H1 (cell line): ENCODE data around the gene HOXA11. TPM values are rescaled to one million over a fixed set of nuclear protein-coding genes. Genes with fewer than 3 reads are reported as not detected.
A peak's percentile ranks its signal among the peaks of the same experiment; 100 is the strongest.

ENCODE experiments used
- CTCF ChIA-PET: fragments of 300-600 bp; sonication (Branson Sonifier 250); formaldehyde crosslinking; loops from one replicate; lab custom pipeline; 2021; ENCODE audit not compliant: partially characterized antibody; lab: Charles Lee
- POLR2A ChIA-PET: fragments of 300-600 bp; sonication (Branson Sonifier 250); formaldehyde crosslinking; loops from one replicate; lab custom pipeline; 2021; ENCODE audit warnings: inconsistent platforms; ENCODE audit not compliant: partially characterized antibody; lab: Charles Lee
- DNase-seq, 2 experiments: peaks; one replicate each; pipeline versions ENCODE4 v3.0.0 to v3.0.0-alpha.2; 2010 to 2022; ENCODE audit warnings: low spot score in 2 of 2, low read depth in 1 of 2, mixed read lengths in 1 of 2
- FAIRE-seq: peaks from 2 replicates; lab custom pipeline; 2011; peaks lifted over from hg19 to GRCh38; lab: Jason Lieb, UNC
- H2AFZ ChIP-seq: 2 replicates; pipeline ENCODE4 v1.8.1; 2012; ENCODE audit warnings: low read length, inconsistent platforms
- H2AK5ac ChIP-seq: 2 replicates; pipeline ENCODE4 v1.6.1; 2013; ENCODE audit warnings: low read depth, low read length
- H2BK120ac ChIP-seq: replicated peaks from 2 replicates; pipeline ENCODE3; 2013; ENCODE audit warnings: low read depth, low read length, inconsistent platforms
- H2BK12ac ChIP-seq: 2 replicates; pipeline ENCODE4 v1.6.1; 2013; ENCODE audit warnings: low read depth, low read length
- H2BK15ac ChIP-seq: 2 replicates; pipeline ENCODE4 v1.6.1; 2013; ENCODE audit warnings: low read length
- H2BK20ac ChIP-seq: 2 replicates; pipeline ENCODE4 v1.6.1; 2013; ENCODE audit warnings: low read length
- H2BK5ac ChIP-seq: 2 replicates; pipeline ENCODE4 v1.6.1; 2013; ENCODE audit warnings: low read depth, low read length
- H3K14ac ChIP-seq: 2 replicates; pipeline ENCODE4 v1.6.1; 2013; ENCODE audit warnings: inconsistent platforms; ENCODE audit not compliant: insufficient read length
- H3K18ac ChIP-seq: 2 replicates; pipeline ENCODE4 v1.6.1; 2013; ENCODE audit warnings: low read length; ENCODE audit errors: extremely low read depth
- H3K23ac ChIP-seq: 2 replicates; pipeline ENCODE4 v1.6.1; 2013; ENCODE audit warnings: inconsistent platforms; ENCODE audit not compliant: insufficient read length
- H3K23me2 ChIP-seq: 2 replicates; pipeline ENCODE4 v1.6.1; 2013; ENCODE audit warnings: low read depth, low read length
- H3K27ac ChIP-seq: 2 replicates; pipeline ENCODE4 v1.6.1; 2011; ENCODE audit warnings: low read depth, low read length, inconsistent platforms
- H3K27me3 ChIP-seq, 4 experiments: replicated peaks in 1 of 4; 1 replicate in 1 of 4; 2 replicates in 3 of 4; pipeline versions ENCODE4 v1.6.1 to v1.8.1; 2011 to 2013; ENCODE audit warnings: low read length in 3 of 4, mild to moderate bottlenecking in 3 of 4, inconsistent platforms in 2 of 4, mixed read lengths in 2 of 4, moderate library complexity in 1 of 4; ENCODE audit not compliant: control insufficient read depth in 3 of 4, insufficient read depth in 3 of 4; ENCODE audit errors: extremely low read depth in 1 of 4
- H3K36me3 ChIP-seq, 4 experiments: 2 replicates each; pipeline versions ENCODE4 v1.6.1 to v1.8.1; 2011 to 2013; ENCODE audit warnings: mild to moderate bottlenecking in 4 of 4, low read length in 3 of 4, moderate library complexity in 2 of 4, control low read depth in 1 of 4, inconsistent platforms in 1 of 4; ENCODE audit not compliant: insufficient read depth in 4 of 4, control insufficient read depth in 2 of 4
- H3K4ac ChIP-seq: replicated peaks from 2 replicates; pipeline ENCODE3; 2013; ENCODE audit warnings: low read length, low read depth, mixed read lengths, inconsistent platforms; ENCODE audit not compliant: insufficient read length
- H3K4me1 ChIP-seq, 4 experiments: replicated peaks in 1 of 4; 1 replicate in 1 of 4; 2 replicates in 3 of 4; pipeline versions ENCODE4 v1.6.1 to v1.8.1; 2011 to 2013; ENCODE audit warnings: low read length in 3 of 4, inconsistent platforms in 2 of 4, mixed read lengths in 1 of 4; ENCODE audit not compliant: insufficient read depth in 4 of 4, control insufficient read depth in 3 of 4
- H3K4me2 ChIP-seq, 2 experiments: 2 replicates each; pipeline versions ENCODE4 v1.6.1 to v1.8.1; 2011 to 2013; ENCODE audit warnings: low read depth in 2 of 2, low read length in 2 of 2, control low read depth in 1 of 2, inconsistent platforms in 1 of 2, mild to moderate bottlenecking in 1 of 2; ENCODE audit not compliant: insufficient read depth in 1 of 2
- H3K4me3 ChIP-seq, 4 experiments: fragments of 200-600, 300-600 bp in 1 of 4; sonication (generic), shearing (Covaris generic), sonication (Bioruptor Twin) in 1 of 4; 2 replicates each; pipeline versions ENCODE4 v1.5.1 to v1.8.1; 2011 to 2016; ENCODE audit warnings: low read length in 4 of 4, low read depth in 3 of 4, control low read depth in 2 of 4, inconsistent platforms in 2 of 4, mild to moderate bottlenecking in 2 of 4, mixed read lengths in 1 of 4, moderate library complexity in 1 of 4; ENCODE audit not compliant: insufficient read depth in 2 of 4; ENCODE audit errors: extremely low read depth in 1 of 4
- H3K56ac ChIP-seq: replicated peaks from 2 replicates; pipeline ENCODE3; 2013; ENCODE audit warnings: low read depth, mild to moderate bottlenecking, mixed read lengths, low read length, inconsistent platforms; ENCODE audit not compliant: insufficient read length
- H3K79me1 ChIP-seq: 2 replicates; pipeline ENCODE4 v1.6.1; 2013; ENCODE audit warnings: low read depth, low read length, control low read depth
- H3K79me2 ChIP-seq, 2 experiments: 2 replicates each; pipeline versions ENCODE4 v1.6.1 to v1.8.1; 2012 to 2013; ENCODE audit warnings: low read length in 2 of 2, mild to moderate bottlenecking in 2 of 2, inconsistent platforms in 1 of 2; ENCODE audit not compliant: insufficient read depth in 2 of 2, control insufficient read depth in 1 of 2
- H3K9ac ChIP-seq, 4 experiments: replicated peaks in 1 of 4; 1 replicate in 1 of 4; 2 replicates in 3 of 4; pipeline versions ENCODE4 v1.6.1 to v1.8.1; 2011 to 2013; ENCODE audit warnings: low read depth in 3 of 4, low read length in 3 of 4, control low read depth in 2 of 4, mild to moderate bottlenecking in 2 of 4, moderate library complexity in 2 of 4, inconsistent platforms in 1 of 4; ENCODE audit errors: extremely low read depth in 1 of 4
- H3K9me3 ChIP-seq, 2 experiments: 2 replicates each; pipeline versions ENCODE4 v1.6.1 to v1.8.1; 2012 to 2013; ENCODE audit warnings: mild to moderate bottlenecking in 2 of 2, moderate library complexity in 2 of 2, control low read depth in 1 of 2, inconsistent platforms in 1 of 2, low read depth in 1 of 2, low read length in 1 of 2, mixed read lengths in 1 of 2; ENCODE audit not compliant: insufficient read depth in 2 of 2
- H4K20me1 ChIP-seq, 2 experiments: replicated peaks in 1 of 2; 2 replicates each; pipeline versions ENCODE3 to v1.8.1; 2011 to 2013; ENCODE audit warnings: inconsistent platforms in 2 of 2, low read length in 2 of 2, mild to moderate bottlenecking in 1 of 2; ENCODE audit not compliant: insufficient read depth in 2 of 2, control insufficient read depth in 1 of 2
- H4K5ac ChIP-seq: 2 replicates; pipeline ENCODE4 v1.6.1; 2013; ENCODE audit warnings: low read length, low read depth, mixed read lengths, inconsistent platforms; ENCODE audit not compliant: insufficient read length
- H4K8ac ChIP-seq: 2 replicates; pipeline ENCODE4 v1.8.0; 2013; ENCODE audit warnings: mild to moderate bottlenecking, moderate library complexity, low read length, inconsistent platforms; ENCODE audit not compliant: insufficient read depth; ENCODE audit errors: extremely low read depth
- H4K91ac ChIP-seq: replicated peaks from 2 replicates; pipeline ENCODE3; 2013; ENCODE audit warnings: low read length, mixed read lengths, inconsistent platforms; ENCODE audit not compliant: insufficient read length
- EZH2 ChIP-seq: fragments of 200-600 bp; sonication (generic); IDR thresholded peaks from 2 replicates; pipeline ENCODE4 v1.7.1; 2012; ENCODE audit warnings: low read depth, mild to moderate bottlenecking, moderate library complexity, low read length, inconsistent platforms; ENCODE audit not compliant: severe bottlenecking
- RFX5 ChIP-seq: IDR thresholded peaks from 2 replicates; pipeline ENCODE4 v1.6.1; 2011; ENCODE audit warnings: low read depth, low read length, improper control_type of control experiment, borderline replicate concordance
- RNF2 ChIP-seq: fragments of 200-900, 300-1000 bp; sonication (generic); IDR thresholded peaks from 2 replicates; pipeline ENCODE4 v1.7.1; 2016; ENCODE audit warnings: borderline replicate concordance, low read depth, mild to moderate bottlenecking, antibody characterized with exemption, low read length; ENCODE audit not compliant: poor library complexity, severe bottlenecking; ENCODE audit errors: missing control alignments
- SP4 ChIP-seq: IDR thresholded peaks from 2 replicates; pipeline ENCODE4 v1.6.1; 2012; ENCODE audit warnings: low read length, inconsistent platforms
- SUZ12 ChIP-seq: fragments of 200-600 bp; sonication (generic); IDR thresholded peaks from 2 replicates; pipeline ENCODE4 v1.6.1; 2012; ENCODE audit warnings: mild to moderate bottlenecking, inconsistent platforms, low read length, moderate library complexity, mixed read lengths
- WGBS, 2 experiments: shearing (Covaris generic) in 1 of 2; methylation state at CpG; one replicate each; pipeline versions ENCODE4 v1.1.6 to v1.1.7; 2013 to 2015; ENCODE audit warnings: low lambda C conversion rate in 2 of 2, mixed read lengths in 2 of 2, inconsistent platforms in 1 of 2, low coverage in 1 of 2, missing lambda C conversion rate in 1 of 2; ENCODE audit not compliant: insufficient replicate concordance in 2 of 2, insufficient coverage in 1 of 2, insufficient read length in 1 of 2; ENCODE audit errors: extremely low coverage in 1 of 2, missing lambda C conversion rate in 1 of 2; 5-methylcytosine and 5-hydroxymethylcytosine counted together
- polyA plus RNA-seq, 7 experiments: library from polyadenylated mRNA; depleted of rRNA in 3 of 7; stranded (reverse) in 5 of 7; unstranded in 2 of 7; fragments of >200 nt in 5 of 7; fragments of 200-250 nt in 2 of 7; gene quantifications; 1 replicate in 5 of 7; 2 replicates in 1 of 7; 4 replicates in 1 of 7; pipeline versions ENCODE4 v1.2.1 to v1.2.3, GENCODE V29; 2011 to 2013; ENCODE audit warnings: missing spikeins in 2 of 7, mixed read lengths in 2 of 7
- total RNA-seq: library from RNA; stranded (reverse); fragmentation: NEBNext Ultra II Directional; extraction: Animal tissue kit (Norgen Biotek cat#: 25700); gene quantifications from 2 replicates; pipeline ENCODE4 v1.2.1, GENCODE V29; 2021

The HOXA11 gene
- total and polyA plus RNA-seq, 2 of the 8 experiments (the other 6 are each of a cell fraction or from before 2014, with no cell fraction given), result not detected

GRCh38 chr7:27211084-27211446 is 26.0 kb upstream of the HOXA11 start:
- peaks cover 96 to 100% (median 99%) of the 10 kb centered on the region in 4 experiments for H3K27me3 ChIP-seq
- H2BK5ac ChIP-seq, result no peak overlapping the region
- no peaks in the 10 kb centered on the region; the same call in 1 of the 2 replicates for H3K23me2 ChIP-seq
- H4K20me1 ChIP-seq, result peaks cover 12 to 29% of the 10 kb centered on the region in 2 experiments
- no peak overlapping the region for H2BK20ac ChIP-seq
- no peak overlapping the region for H4K8ac ChIP-seq
- no peak overlapping the region for H3K4me2 ChIP-seq
- no peak overlapping the region for H3K23ac ChIP-seq
- FAIRE-seq, result no peak
- H3K9me3 ChIP-seq, result no peaks in the 10 kb centered on the region
- H3K14ac ChIP-seq, result no peak overlapping the region
- H3K4me3 ChIP-seq, result no peak overlapping the region
- WGBS, 2 experiments, result 64% methylated on average over 1 of the region's 1 CpG; no CpG with 5 or more reads in 1 of the 2 experiments
- H3K27ac ChIP-seq, result no peak overlapping the region
- no peak overlapping the region for H2BK120ac ChIP-seq
- H3K18ac ChIP-seq, result no peak overlapping the region
- POLR2A ChIA-PET, result no interaction called here
- H2BK12ac ChIP-seq, result no peak overlapping the region
- 0 out of 2 replicates have a peak overlapping the region, but pooled peaks have one; percentile 40 for H2AK5ac ChIP-seq
- H3K79me2 ChIP-seq, result no peaks in the 10 kb centered on the region
- H3K4me1 ChIP-seq, result peaks cover 8 to 17% (median 10%) of the 10 kb centered on the region in 4 experiments
- H4K91ac ChIP-seq, result no peak overlapping the region
- no peak for DNase-seq
- H3K4ac ChIP-seq, result no peak overlapping the region
- no peak overlapping the region for H2AFZ ChIP-seq
- H2BK15ac ChIP-seq, result no peak overlapping the region
- no peak overlapping the region for H3K9ac ChIP-seq
- H3K36me3 ChIP-seq, result peaks cover 0 to 4% (median 0%) of the 10 kb centered on the region in 4 experiments; a peak in 1 of 8 replicates
- TF ChIP-seq RNF2 (peak; percentile 5), RFX5 (no peak), SUZ12 (peak; percentile 51; the same call in 1 of the 2 replicates), SP4 (no peak), EZH2 (peak; percentile 42)
- no peak overlapping the region for H4K5ac ChIP-seq
- H3K56ac ChIP-seq, result no peak overlapping the region
- CTCF ChIA-PET, result interaction anchor here (0.8 to 6.6 kb wide), 25 partner anchors 9 to 882 kb away, joined by 3 to 64 read pairs (median 5); partner anchors contain the start of genes EVX1 and HOXA11
- H3K79me1 ChIP-seq, result no peaks in the 10 kb centered on the region
